NB4 (cell line): ENCODE data around the gene PRICKLE2.
"Not testable (repeated sequence)": the region's sequence is repeated elsewhere in the genome, so short reads cannot be mapped to it uniquely, and the experiment has no call there.

Experiments
- DNase-seq: peaks from one replicate; pipeline ENCODE4 v3.0.0; 2010; ENCODE audit warnings: low read depth
- H3K4me3 ChIP-seq: one replicate; pipeline ENCODE4 v1.5.1; 2011; ENCODE audit warnings: mild to moderate bottlenecking, low read depth, low read length, moderate library complexity
- CTCF ChIP-seq: IDR thresholded peaks from one replicate; pipeline ENCODE4 v1.5.1; 2012; ENCODE audit warnings: low read depth, low read length
- MAX ChIP-seq: IDR thresholded peaks from 2 replicates; pipeline ENCODE4 v1.6.1; 2011; ENCODE audit warnings: low read depth, low read length
- MYC ChIP-seq: IDR thresholded peaks from 2 replicates; pipeline ENCODE4 v1.6.1; 2011; ENCODE audit warnings: low read depth, low read length
- POLR2A ChIP-seq: IDR thresholded peaks from 2 replicates; pipeline ENCODE4 v1.6.1; 2011; ENCODE audit warnings: mild to moderate bottlenecking; ENCODE audit not compliant: insufficient read length; ENCODE audit errors: extremely low read depth

The PRICKLE2 gene

GRCh38 chr3:64094713-64095079 is 130.6 kb downstream of the PRICKLE2 start:
- H3K4me3 ChIP-seq, result no peak overlapping the region
- TF ChIP-seq MAX, result no peak
- TF ChIP-seq POLR2A, result no peak
- TF ChIP-seq CTCF, result no peak
- TF ChIP-seq MYC, result no peak
- DNase-seq, result no peak

- no peak overlapping the region for H3K4me3 ChIP-seq
- DNase-seq, result no peak
- TF ChIP-seq CTCF, result no peak
Observed at GRCh38 chr3:64093825-64094712, 131.2 kb downstream of the PRICKLE2 start.

- no peak overlapping the region for H3K4me3 ChIP-seq
- TF ChIP-seq MYC (no peak), MAX (no peak), CTCF (no peak)
- no peak for DNase-seq
Observed at GRCh38 chr3:64093211-64093610, 132.1 kb downstream of the PRICKLE2 start.

GRCh38 chr3:64091501-64091900 is 133.8 kb downstream of the PRICKLE2 start:
- no peak for TF ChIP-seq MYC
- no peak for TF ChIP-seq CTCF
- no peak for TF ChIP-seq POLR2A
- TF ChIP-seq MAX, result no peak
- no peak overlapping the region for H3K4me3 ChIP-seq
- DNase-seq, result no peak

GRCh38 chr3:64089386-64089785 is 135.9 kb downstream of the PRICKLE2 start:
- not testable (repeated sequence) for DNase-seq, H3K4me3 ChIP-seq

GRCh38 chr3:64088408-64089205 is 136.7 kb downstream of the PRICKLE2 start:
- DNase-seq, result no peak
- no peak overlapping the region for H3K4me3 ChIP-seq
- TF ChIP-seq MAX, result no peak
- TF ChIP-seq POLR2A, result no peak
- no peak for TF ChIP-seq MYC
- no peak for TF ChIP-seq CTCF
